SKM-1 treated with dmso at 0.1 percent for 144 hours (cell line): ENCODE measurements around the gene SPTLC2.

Experiments
- DNase-seq: peaks from one replicate; lab custom pipeline; 2025; ENCODE audit not compliant: unreplicated experiment; lab: John Stamatoyannopoulos, UW

SPTLC2 gene

GRCh38 chr14:77623201-77623600, 6.8 kb upstream of the SPTLC2 start:
- DNase-seq, result no peak

GRCh38 chr14:77622366-77622961, 6.0 kb upstream of the SPTLC2 start:
- DNase-seq, result no peak

GRCh38 chr14:77620222-77620870, 3.9 kb upstream of the SPTLC2 start:
- DNase-seq, result no peak

GRCh38 chr14:77618381-77618970, 2.0 kb upstream of the SPTLC2 start:
- DNase-seq, result no peak

GRCh38 chr14:77616133-77616453, 344 bp downstream of the SPTLC2 start:
- no peak for DNase-seq

- no peak for DNase-seq
These were observed 890 bp downstream of the SPTLC2 start for GRCh38 chr14:77615361-77616132.

- no peak for DNase-seq
These were observed 3.2 kb downstream of the SPTLC2 start for GRCh38 chr14:77613201-77613600.

- DNase-seq, result no peak
These were observed 4.3 kb downstream of the SPTLC2 start for GRCh38 chr14:77612011-77612620.

GRCh38 chr14:77610553-77610952, 5.9 kb downstream of the SPTLC2 start:
- no peak for DNase-seq

GRCh38 chr14:77609922-77610321, 6.5 kb downstream of the SPTLC2 start:
- no peak for DNase-seq

GRCh38 chr14:77607741-77608302, 8.6 kb downstream of the SPTLC2 start:
- DNase-seq, result no peak

GRCh38 chr14:77605392-77605972, 11.0 kb downstream of the SPTLC2 start:
- no peak for DNase-seq

GRCh38 chr14:77603654-77604255, 12.7 kb downstream of the SPTLC2 start:
- DNase-seq, result no peak

GRCh38 chr14:77603031-77603430, 13.4 kb downstream of the SPTLC2 start:
- DNase-seq, result no peak

GRCh38 chr14:77601846-77602619, 14.4 kb downstream of the SPTLC2 start:
- DNase-seq, result no peak

- DNase-seq, result no peak
These were observed 16.5 kb downstream of the SPTLC2 start for GRCh38 chr14:77599889-77600288.

- no peak for DNase-seq
These were observed 17.9 kb downstream of the SPTLC2 start for GRCh38 chr14:77598366-77599070.

GRCh38 chr14:77593501-77593961, 22.9 kb downstream of the SPTLC2 start:
- DNase-seq, result peak; percentile 92
